Muscle of arm (tissue), 12 donors: ENCODE data around the gene ETV3L. TPM values are rescaled to one million over a fixed set of nuclear protein-coding genes. Genes with fewer than 3 reads are reported as not detected.
"Not testable (repeated sequence)": the region's sequence is repeated elsewhere in the genome, so short reads cannot be mapped to it uniquely, and the experiment has no call there.

Experiments used
- DNase-seq: peaks from one replicate; pipeline ENCODE4 v3.0.0-alpha.2; 2013
- polyA plus RNA-seq, 12 donors: library from polyadenylated mRNA; unstranded; fragments of 120-200 nt; gene quantifications; one replicate each; pipeline ENCODE4 v1.2.1, GENCODE V29; 2013; ENCODE audit not compliant: insufficient read length in 12 of 12

Gene ETV3L
- polyA plus RNA-seq, 12 donors, result 0.09 to 0.12 TPM; not detected in 10

DNA sequence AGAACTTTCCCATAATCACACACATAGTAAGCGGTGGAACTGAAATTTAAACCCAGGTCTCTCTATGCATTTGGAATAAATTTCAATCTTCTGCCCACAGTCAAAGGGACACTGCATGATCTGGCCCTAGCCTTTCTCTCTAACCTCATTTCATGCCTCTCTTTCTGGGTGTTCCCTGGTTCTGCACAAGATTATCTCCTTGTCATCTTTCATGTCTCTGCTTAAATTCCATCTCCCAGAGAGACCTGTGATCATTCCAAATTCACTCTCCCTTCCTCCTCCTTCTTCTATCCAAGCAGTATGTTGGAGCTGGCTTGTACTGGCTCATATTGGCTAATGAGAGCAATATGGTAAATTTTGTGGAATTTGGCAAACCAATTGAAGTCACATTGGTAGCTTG, 22.2 kb downstream of the ETV3L start:
- DNase-seq, result no peak

DNA sequence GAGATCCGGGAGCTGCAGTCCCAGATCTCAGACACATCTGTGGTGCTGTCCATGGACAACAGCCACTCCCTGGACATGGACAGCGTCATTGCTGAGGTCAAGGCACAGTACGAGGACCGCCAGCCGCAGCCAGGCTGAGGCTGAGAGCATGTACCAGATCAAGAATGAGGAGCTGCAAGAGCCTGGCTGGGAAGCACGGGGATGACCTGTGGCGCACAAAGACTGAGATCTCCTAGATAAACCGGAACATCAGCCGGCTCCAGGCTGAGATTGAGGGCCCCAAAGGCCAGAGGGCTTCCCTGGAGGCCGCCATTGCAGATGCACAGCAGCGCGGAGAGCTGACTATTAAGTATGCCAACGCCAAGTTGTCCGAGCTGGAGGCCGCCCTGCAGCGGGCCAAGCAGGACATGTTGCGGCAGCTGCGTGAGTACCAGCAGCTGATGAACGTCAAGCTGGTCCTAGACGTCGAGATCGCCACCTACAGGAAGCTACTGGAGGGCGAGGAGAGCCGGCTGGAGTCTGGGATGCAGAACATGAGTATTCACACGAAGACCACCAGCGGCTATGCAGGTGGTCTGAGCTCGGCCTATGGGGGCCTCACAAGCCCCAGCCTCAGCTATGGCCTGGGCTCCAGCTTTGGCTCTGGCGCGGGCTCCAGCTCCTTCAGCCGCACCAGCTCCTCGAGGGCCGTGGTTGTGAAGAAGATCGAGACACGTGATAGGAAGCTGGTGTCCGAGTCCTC, 25.5 kb downstream of the ETV3L start:
- DNase-seq, result peak; percentile 51

DNA sequence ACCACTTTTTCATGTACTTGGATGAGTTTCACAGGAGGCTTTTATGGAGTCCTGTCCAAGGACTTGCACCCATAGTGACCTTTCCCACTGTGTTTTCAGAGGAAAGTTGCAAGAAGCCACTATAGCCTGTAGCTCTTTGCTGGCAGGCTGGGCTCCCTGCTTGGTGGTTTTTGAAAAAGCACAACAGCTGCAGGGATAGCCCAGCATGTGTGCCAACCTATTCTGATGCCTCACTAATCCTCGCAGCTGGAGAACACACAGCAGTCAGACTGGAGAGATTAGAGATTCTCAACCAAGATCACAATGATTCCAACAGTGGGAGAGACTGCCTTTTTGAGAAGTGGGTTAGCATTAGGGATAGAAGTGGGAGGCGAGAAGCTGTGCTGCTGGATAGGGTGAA, 30.0 kb downstream of the ETV3L start:
- DNase-seq, result peak; percentile 30

DNA sequence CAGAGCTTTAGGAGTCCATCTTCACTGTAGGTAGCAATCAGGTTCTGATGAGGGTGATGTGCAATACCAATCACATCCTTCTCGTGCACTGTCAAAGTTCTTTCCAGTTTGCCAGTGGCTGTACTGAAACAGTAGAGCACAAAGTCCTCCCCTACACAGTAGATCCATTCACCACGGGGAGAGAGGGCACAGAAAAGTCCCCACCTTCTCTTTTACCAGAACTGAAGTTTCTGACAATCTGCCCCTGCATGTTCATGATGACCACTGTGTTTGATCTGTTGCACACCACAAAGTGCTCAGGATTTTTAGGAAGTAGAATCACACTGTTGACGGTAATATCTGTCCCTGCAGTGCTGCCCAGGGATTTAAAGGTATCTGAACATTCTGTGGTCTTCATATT, 40.4 kb downstream of the ETV3L start:
- DNase-seq, result not testable (repeated sequence)

DNA sequence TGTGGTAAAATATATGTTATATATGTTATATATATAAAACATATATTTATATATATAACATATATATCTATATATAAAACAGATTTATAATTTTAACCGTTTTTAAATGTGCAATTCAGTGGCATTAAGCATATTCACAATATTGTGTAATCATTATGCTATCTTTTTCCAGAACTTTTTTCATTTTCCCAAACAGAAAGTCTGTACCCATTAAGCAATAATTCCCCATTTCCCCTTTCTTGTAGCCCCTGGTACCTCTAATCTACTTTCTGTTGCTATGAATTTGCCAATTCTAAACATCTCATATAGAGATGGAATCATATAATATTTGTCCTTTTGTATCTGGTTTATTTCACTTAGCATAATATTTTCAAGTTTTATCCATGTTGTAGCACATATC, 43.3 kb downstream of the ETV3L start:
- no peak for DNase-seq

DNA sequence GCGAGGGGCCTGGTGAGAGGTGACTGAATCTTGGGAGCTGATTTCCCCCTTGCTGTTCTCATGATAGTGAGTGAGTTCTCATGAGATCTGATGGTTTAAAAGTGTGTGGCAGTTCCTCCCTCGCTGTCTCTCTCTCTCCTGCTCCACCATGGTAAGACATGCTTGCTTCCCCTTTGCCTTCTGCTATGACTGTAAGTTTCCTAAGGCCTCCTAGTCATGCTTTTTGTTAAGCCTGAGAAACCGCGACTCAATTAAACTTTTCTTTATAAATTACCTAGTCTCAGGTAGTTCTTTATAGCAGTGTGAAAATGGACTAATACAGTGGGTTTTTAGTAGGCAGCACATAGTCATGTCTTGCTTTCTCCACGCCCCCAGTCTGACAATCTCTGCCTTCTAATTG, 43.9 kb downstream of the ETV3L start:
- DNase-seq, result not testable (repeated sequence)

DNA sequence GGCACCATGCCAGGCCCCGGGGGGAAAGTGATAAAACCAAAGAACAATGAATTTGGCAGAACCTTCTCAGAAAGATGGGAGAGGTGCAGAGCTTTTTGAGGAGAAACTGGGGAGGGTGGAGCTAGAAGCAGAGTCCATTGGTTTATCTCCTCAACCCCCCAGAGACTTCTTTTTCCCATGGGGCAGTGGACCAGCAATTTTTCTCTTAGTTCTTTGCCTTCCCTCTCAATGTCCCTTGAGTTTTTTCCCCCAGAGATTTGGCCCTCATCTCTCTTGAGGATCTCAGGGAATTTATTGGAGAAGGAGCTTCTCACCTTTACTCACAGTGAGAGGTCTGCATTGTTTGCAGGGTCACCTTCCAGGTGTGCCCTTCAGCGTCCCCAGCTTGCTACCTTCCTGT, 48.8 kb downstream of the ETV3L start:
- no peak for DNase-seq

DNA sequence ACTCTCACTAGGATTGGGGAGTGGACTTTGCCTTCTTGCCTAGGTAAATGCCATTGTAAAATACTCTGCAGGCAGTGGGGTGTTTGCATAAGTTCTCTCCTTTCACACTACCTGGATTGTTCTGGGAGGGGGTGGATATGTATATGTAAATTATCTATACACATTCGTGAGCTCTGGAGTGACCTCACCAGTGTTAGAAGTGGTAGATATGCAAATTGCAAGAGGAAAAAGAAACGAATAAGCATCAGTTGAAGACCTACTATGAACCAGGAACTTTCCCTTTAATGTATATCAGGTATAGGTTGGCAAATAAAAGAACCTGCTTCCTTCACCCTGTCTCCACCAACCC, 52.6 kb downstream of the ETV3L start:
- DNase-seq, result no peak

DNA sequence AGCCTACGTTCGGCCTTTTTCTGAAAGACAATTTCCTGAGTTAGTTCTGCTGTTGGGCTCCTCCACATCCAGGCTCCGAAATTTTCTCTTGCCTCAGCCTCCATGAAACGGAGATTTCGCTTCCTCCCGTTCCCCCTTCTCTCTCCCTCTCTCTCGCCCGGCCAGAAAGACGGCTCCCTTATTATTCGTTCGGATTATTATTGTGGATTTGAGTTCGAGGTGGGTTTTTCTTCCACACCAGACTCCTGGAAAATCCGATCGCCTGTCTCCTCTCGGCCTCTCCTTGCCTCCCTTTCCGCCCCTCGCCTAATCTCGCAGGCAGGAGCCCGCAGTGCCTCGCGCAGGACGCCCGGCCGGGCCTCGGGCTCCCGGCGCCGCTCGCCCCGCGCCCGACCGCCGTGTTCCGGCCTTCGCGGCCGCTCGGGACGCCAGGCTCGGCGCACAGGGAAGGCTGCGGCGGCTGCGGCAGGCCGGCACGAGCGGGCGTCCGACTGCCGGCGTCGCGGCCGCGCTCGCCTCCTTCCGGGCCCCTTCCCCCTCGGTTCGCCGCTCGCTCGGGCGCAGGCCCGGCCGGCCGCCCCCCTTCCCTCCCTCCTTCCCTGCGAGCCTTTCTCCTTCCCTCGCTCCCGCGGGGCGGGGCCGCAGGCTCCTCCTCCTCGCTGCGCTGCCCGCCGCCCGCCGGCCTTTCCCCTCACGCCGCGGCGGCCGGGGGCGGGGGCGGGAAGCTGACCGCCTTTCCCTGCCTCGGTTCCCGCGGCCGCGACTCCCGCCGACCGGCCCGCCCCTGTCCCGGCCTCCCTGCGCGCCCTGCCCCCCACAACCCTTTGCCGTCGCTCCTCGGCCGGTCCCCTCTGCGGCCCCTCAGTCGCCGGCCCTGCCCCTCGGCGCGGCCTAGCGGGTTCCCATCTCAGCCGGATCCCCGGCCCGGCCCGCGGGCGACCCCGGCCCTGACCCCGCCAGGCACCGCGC, 54.1 kb downstream of the ETV3L start, which contains the start of gene ARHGEF11:
Gene ARHGEF11 (minus strand): TSS at position 493 of the 969 bp plus-strand sequence. CDS start 1,412 bp downstream, outside the sequence.
- peak; percentile 92 for DNase-seq

DNA sequence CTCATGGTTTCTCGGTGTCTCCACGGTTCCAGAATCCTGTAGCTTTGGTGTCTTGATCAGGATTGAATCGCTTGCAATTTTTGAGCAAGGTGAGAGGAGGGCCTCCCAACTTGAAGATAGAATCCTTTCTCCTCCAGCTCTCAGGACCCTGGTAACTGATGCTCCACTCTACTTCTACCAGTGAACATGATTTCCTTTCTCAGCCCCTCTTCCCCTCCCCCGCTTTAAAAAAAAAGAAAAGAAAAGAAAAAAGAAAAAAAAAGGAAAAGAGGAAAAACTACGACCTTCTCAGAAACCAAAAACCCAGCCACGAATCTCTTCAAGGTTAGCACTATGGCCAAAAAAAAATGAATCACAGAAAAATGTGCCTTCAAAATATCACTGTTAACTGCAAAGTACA, 55.3 kb downstream of the ETV3L start:
- DNase-seq, result no peak

DNA sequence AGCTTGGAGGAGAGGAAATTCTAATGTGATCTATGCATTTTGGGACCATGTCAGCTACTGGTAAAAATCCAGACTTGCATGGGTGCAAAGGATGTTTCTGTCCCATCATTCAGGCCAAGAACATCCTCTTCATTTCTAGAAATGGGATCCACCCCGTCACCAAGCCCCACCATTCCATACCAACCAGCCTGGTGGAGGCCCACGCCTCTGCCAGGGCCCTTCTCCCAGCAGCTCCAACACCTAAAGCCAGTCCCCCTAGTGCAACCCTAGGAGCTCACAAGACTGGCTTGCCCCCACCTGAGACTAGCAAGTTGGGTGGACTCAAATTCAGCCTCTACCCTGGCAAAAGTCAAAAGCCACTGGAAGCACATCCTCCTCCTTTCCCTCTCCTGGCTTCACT, 55.9 kb downstream of the ETV3L start:
- no peak for DNase-seq

DNA sequence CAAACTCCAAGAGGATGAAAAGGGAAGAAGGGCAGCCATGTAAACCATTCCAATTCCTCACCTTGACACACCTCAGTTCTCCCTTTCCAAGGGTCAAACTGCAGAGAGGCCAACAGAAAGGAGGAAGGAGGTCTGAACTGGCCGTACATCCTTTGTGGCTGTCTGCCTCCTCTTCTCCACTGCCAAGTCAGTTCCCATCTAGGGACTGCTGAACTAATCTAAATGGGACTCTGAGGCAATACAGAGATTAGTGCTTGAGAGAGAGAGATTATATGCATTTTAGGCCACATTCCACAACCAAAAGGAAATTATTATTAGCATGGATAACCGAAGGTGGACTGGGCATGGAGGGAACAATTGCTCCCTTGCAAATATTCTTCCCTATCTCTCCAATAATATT, 56.8 kb downstream of the ETV3L start:
- no peak for DNase-seq

Other genes with a start within 250 kb of the ETV3L start
- gene INSRR, start 240.7 kb downstream of the ETV3L start, polyA plus RNA-seq, result under 1 TPM in 10 of 12 donors, not detected in 2; 0.30 to 0.83 (median 0.40) TPM
- gene NTRK1, start 238.9 kb downstream of the ETV3L start, polyA plus RNA-seq, result 1 to 10 TPM in 1 of 12 donors, under 1 TPM in 9, not detected in 2; 0.20 to 1.0 (median 0.49) TPM
- 10 to 100 TPM in 11 of 12 donors, not detected in 1; 14.7 to 37.8 (median 23.3) TPM for gene PEAR1, start 206.1 kb downstream of the ETV3L start, polyA plus RNA-seq
- 1 to 10 TPM in 3 of 12 donors, under 1 TPM in 7, not detected in 2; 0.38 to 1.9 (median 0.83) TPM for gene LRRC71, start 179.2 kb downstream of the ETV3L start, polyA plus RNA-seq
- 10 to 100 TPM in 11 of 12 donors, not detected in 1; 18.3 to 29.1 (median 20.6) TPM for gene ARHGEF11, start 54.1 kb downstream of the ETV3L start, polyA plus RNA-seq
- 100 to 1,000 TPM in 1 of 12 donors, 10 to 100 TPM in 11; 13.6 to 133 (median 16.6) TPM for gene ETV3, start 38.6 kb upstream of the ETV3L start, polyA plus RNA-seq